ENCODE measurements around the gene PADI1.

Gene PADI1

DNA sequence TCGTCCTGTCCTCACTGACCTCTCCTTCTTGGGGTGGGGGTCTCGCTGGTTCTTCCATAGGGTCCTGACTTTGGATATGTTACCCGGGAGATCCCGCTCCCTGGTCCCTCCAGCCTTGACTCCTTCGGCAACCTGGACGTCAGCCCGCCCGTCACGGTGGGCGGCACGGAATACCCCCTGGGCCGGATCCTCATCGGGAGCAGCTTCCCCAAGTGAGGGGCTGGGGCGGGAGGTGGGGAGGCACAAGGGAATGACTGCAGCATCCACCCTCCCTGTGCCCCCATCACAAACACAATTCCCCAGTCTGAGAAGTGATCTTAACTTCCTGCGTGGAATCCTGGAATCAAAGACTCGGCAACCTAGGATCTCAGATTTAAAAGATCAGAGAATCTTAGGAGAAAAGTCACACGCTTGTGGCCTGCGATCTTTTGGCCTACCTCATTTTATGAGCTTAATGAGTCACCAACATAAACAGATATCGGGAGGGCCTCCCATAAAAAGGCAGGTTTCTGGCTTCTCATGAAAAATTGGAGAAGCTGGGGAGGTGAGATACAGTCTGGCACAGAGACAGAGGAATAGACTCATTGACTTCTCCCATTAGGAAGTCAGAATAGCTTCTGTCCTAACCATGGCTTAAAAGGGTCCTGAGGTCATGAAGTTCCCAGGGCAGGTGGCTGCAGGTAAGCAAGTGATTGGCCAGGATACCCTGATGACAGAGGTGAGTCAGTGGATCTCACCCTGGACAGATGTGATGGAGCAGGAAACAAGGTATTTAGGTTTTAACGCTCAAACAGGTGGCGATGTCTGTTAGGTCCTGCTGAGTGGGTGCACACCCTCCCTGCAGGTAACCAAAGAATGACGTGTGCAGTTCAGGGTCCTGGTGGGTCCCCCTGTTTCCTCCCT is 28.1 kb downstream of the PADI1 start (continued):
- TF ChIP-seq ZBTB10 (tag by site-specific recombination; IDR thresholded peaks at IDR 0.05) (no peak), ZNF341 (tag by site-specific recombination; IDR thresholded peaks at IDR 0.05; ENCODE audit: low read depth) (peak; percentile 87), ZNF555 (tag by site-specific recombination; conservative IDR thresholded peaks at IDR 0.05) (no peak), REPIN1 (tag by site-specific recombination; IDR thresholded peaks at IDR 0.05; ENCODE audit: low read depth) (no peak), KLF10 (tag by site-specific recombination; IDR thresholded peaks at IDR 0.05) (peak; percentile 59), ZNF654 (tag by site-specific recombination; IDR thresholded peaks at IDR 0.05; ENCODE audit: low read depth) (no peak), ZNF747 (tag by site-specific recombination; IDR thresholded peaks at IDR 0.05) (no peak), ZNF510 (tag by site-specific recombination; IDR thresholded peaks at IDR 0.05; ENCODE audit: insufficient replicate concordance) (no peak), ZNF112 (tag by site-specific recombination; IDR thresholded peaks at IDR 0.05) (no peak), ZNF664 (tag by site-specific recombination; IDR thresholded peaks at IDR 0.05) (no peak), ZNF701 (tag by site-specific recombination; IDR thresholded peaks at IDR 0.05) (no peak), ZBTB26 (tag by site-specific recombination; optimal IDR thresholded peaks at IDR 0.05) (no peak), ZNF221 (tag by site-specific recombination; IDR thresholded peaks at IDR 0.05; ENCODE audit: borderline replicate concordance) (no peak), ZNF202 (tag by site-specific recombination; IDR thresholded peaks at IDR 0.05; ENCODE audit: borderline replicate concordance) (no peak), ZXDB (tag by site-specific recombination; IDR thresholded peaks at IDR 0.05) (peak; percentile 84), ZNF624 (tag by site-specific recombination; IDR thresholded peaks at IDR 0.05) (no peak), ZNF433 (tag by site-specific recombination; IDR thresholded peaks at IDR 0.05; ENCODE audit: low read depth) (no peak), CTCF (tag by site-specific recombination; IDR thresholded peaks at IDR 0.05) (no peak), ZNF266 (tag by site-specific recombination; IDR thresholded peaks at IDR 0.05; ENCODE audit: low read depth) (no peak), ZNF23 (tag by site-specific recombination; IDR thresholded peaks at IDR 0.05; ENCODE audit: borderline replicate concordance) (no peak), WT1 (tag by site-specific recombination; IDR thresholded peaks at IDR 0.05) (peak; percentile 96), ZNF658 (tag by site-specific recombination; IDR thresholded peaks at IDR 0.05) (no peak), ZNF626 (tag by site-specific recombination; IDR thresholded peaks at IDR 0.05) (no peak)
- TF ChIP-seq, protein P1, sequence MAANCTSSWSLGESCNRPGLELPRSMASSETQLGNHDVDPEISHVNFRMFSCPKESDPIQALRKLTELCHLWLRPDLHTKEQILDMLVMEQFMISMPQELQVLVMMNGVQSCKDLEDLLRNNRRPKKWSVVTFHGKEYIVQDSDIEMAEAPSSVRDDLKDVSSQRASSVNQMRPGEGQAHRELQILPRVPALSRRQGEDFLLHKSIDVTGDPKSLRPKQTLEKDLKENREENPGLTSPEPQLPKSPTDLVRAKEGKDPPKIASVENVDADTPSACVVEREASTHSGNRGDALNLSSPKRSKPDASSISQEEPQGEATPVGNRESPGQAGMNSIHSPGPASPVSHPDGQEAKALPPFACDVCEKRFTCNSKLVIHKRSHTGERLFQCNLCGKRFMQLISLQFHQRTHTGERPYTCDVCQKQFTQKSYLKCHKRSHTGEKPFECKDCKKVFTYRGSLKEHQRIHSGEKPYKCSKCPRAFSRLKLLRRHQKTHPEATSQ (tag by site-specific recombination; IDR thresholded peaks at IDR 0.05) = no peak
- TF ChIP-seq, protein P2, sequence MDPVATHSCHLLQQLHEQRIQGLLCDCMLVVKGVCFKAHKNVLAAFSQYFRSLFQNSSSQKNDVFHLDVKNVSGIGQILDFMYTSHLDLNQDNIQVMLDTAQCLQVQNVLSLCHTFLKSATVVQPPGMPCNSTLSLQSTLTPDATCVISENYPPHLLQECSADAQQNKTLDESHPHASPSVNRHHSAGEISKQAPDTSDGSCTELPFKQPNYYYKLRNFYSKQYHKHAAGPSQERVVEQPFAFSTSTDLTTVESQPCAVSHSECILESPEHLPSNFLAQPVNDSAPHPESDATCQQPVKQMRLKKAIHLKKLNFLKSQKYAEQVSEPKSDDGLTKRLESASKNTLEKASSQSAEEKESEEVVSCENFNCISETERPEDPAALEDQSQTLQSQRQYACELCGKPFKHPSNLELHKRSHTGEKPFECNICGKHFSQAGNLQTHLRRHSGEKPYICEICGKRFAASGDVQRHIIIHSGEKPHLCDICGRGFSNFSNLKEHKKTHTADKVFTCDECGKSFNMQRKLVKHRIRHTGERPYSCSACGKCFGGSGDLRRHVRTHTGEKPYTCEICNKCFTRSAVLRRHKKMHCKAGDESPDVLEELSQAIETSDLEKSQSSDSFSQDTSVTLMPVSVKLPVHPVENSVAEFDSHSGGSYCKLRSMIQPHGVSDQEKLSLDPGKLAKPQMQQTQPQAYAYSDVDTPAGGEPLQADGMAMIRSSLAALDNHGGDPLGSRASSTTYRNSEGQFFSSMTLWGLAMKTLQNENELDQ (tag by site-specific recombination; IDR thresholded peaks at IDR 0.05; ENCODE audit: low read depth) = no peak
- TF ChIP-seq, protein P3, sequence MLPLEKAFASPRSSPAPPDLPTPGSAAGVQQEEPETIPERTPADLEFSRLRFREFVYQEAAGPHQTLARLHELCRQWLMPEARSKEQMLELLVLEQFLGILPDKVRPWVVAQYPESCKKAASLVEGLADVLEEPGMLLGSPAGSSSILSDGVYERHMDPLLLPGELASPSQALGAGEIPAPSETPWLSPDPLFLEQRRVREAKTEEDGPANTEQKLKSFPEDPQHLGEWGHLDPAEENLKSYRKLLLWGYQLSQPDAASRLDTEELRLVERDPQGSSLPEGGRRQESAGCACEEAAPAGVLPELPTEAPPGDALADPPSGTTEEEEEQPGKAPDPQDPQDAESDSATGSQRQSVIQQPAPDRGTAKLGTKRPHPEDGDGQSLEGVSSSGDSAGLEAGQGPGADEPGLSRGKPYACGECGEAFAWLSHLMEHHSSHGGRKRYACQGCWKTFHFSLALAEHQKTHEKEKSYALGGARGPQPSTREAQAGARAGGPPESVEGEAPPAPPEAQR (tag by site-specific recombination; IDR thresholded peaks at IDR 0.05) = no peak

All from HEK293 (cell line).